CD4-positive, alpha-beta memory T cell (primary cell): ENCODE data around the gene LBHD1. TPM values are rescaled to one million over a fixed set of nuclear protein-coding genes. Genes with fewer than 3 reads are reported as not detected.

Experiments
- CTCF ChIA-PET: fragments of 350-600 bp; sonication (Branson Sonifier 250); formaldehyde crosslinking; loops from one replicate; lab custom pipeline; 2021; ENCODE audit warnings: inconsistent platforms; ENCODE audit not compliant: partially characterized antibody; lab: Charles Lee
- POLR2A ChIA-PET: fragments of 350-600 bp; sonication (Branson Sonifier 250); formaldehyde crosslinking; loops from one replicate; lab custom pipeline; 2021; ENCODE audit not compliant: partially characterized antibody; lab: Charles Lee
- DNase-seq, 5 donors: peaks; one replicate each; pipeline versions ENCODE4 v3.0.0 to v3.0.0-alpha.2; 2020 to 2022; ENCODE audit warnings: mixed read lengths in 1 of 5
- H3K27ac ChIP-seq: one replicate; pipeline ENCODE4 v1.7.0; 2013; ENCODE audit warnings: low read depth, low read length
- H3K27me3 ChIP-seq: 2 replicates; pipeline ENCODE4 v1.7.0; 2013; ENCODE audit warnings: mild to moderate bottlenecking, low read length, moderate library complexity; ENCODE audit not compliant: insufficient read depth
- H3K36me3 ChIP-seq: 2 replicates; pipeline ENCODE4 v1.7.0; 2013; ENCODE audit warnings: mild to moderate bottlenecking, low read length, moderate library complexity; ENCODE audit not compliant: insufficient read depth
- H3K4me1 ChIP-seq: 2 replicates; pipeline ENCODE4 v1.7.0; 2013; ENCODE audit warnings: mild to moderate bottlenecking, low read length, moderate library complexity; ENCODE audit not compliant: insufficient read depth
- H3K4me3 ChIP-seq, 2 donors: one replicate each; pipeline ENCODE4 v1.7.0; 2013; ENCODE audit warnings: low read length in 2 of 2, mild to moderate bottlenecking in 1 of 2
- H3K9me3 ChIP-seq, 2 donors: one replicate each; pipeline ENCODE4 v1.7.0; 2013; ENCODE audit warnings: low read length in 2 of 2, control low read depth in 1 of 2; ENCODE audit not compliant: control insufficient read depth in 1 of 2
- H3K27ac Mint-ChIP-seq, 7 donors: one replicate each; pipeline ENCODE4 v1.8.0; 2020 to 2021; ENCODE audit warnings: mixed read lengths in 7 of 7, mild to moderate bottlenecking in 6 of 7, inconsistent platforms in 3 of 7, moderate library complexity in 3 of 7
- H3K27me3 Mint-ChIP-seq, 2 donors: one replicate each; pipeline ENCODE4 v1.8.0; 2020 to 2021; ENCODE audit warnings: mixed read lengths in 2 of 2
- H3K36me3 Mint-ChIP-seq, 2 donors: one replicate each; pipeline ENCODE4 v1.8.0; 2020 to 2021; ENCODE audit warnings: mixed read lengths in 2 of 2, inconsistent platforms in 1 of 2, mild to moderate bottlenecking in 1 of 2
- H3K4me1 Mint-ChIP-seq, 4 donors: one replicate each; pipeline ENCODE4 v1.8.0; 2020 to 2021; ENCODE audit warnings: mixed read lengths in 4 of 4, mild to moderate bottlenecking in 1 of 4
- H3K4me3 Mint-ChIP-seq, 8 donors: one replicate each; pipeline ENCODE4 v1.8.0; 2020 to 2021; ENCODE audit warnings: mixed read lengths in 8 of 8, mild to moderate bottlenecking in 7 of 8, moderate library complexity in 6 of 8, inconsistent platforms in 3 of 8
- H3K9me3 Mint-ChIP-seq, 8 donors: one replicate each; pipeline ENCODE4 v1.8.0; 2020 to 2021; ENCODE audit warnings: mixed read lengths in 8 of 8, mild to moderate bottlenecking in 5 of 8, inconsistent platforms in 3 of 8, moderate library complexity in 1 of 8
- intact Hi-C: fragments of 100-400 bp; cut with micrococcal nuclease; formaldehyde crosslinking; loops from one replicate; pipeline ENCODE4 v1.15.1; 2023
- polyA plus RNA-seq, 2 donors: library from polyadenylated mRNA; unstranded; fragments of 300-500 nt; fragmentation: Illumina TruSeq; gene quantifications; one replicate each; pipeline ENCODE4 v1.2.3, GENCODE V29; 2021
- total RNA-seq, 2 experiments: library from RNA; stranded (reverse); gene quantifications; one replicate each; pipeline ENCODE4 v1.2.3, GENCODE V29; 2021

LBHD1 gene
- total and polyA plus RNA-seq, 4 experiments from 2014 or later, result 2.4 to 28.6 (median 14.7) TPM

DNA sequence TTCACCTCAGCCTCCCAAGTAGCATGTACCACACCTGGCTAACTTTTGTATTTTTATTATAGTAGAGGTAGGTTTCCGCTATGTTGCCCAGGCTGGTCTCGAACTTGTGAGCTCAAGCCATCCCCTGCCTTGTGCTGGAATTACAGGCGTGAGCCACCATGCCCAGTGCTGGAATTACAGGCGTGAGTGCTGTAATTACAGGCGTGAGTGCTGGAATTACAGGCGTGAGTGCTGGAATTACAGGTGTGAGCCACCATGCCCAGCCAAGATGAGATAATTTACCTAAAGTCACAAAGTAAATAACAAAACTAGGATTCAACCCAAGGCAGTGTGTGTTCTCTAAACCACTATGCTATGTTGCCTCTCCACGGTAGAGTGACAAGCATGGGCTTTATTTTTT lies 10.5 kb upstream of the LBHD1 start:
- Mint-ChIP-seq H3K4me1 (peaks cover 10 to 27% (median 19%) of the 10 kb centered on the region in 4 donors), H3K9me3 (no peaks in the 10 kb centered on the region), H3K4me3 (no peak overlapping the region), H3K27me3 (peaks cover 0 to 5% of the 10 kb centered on the region in 2 donors), H3K36me3 (peaks cover 6 to 13% of the 10 kb centered on the region in 2 donors), H3K27ac (no peak overlapping the region)
- H3K9me3 ChIP-seq, result no peaks in the 10 kb centered on the region
- intact Hi-C loops, result loop anchor here (5.0 kb wide), 1 partner anchor 340 kb away; no protein-coding TSS in a partner anchor
- no peak overlapping the region for H3K4me3 ChIP-seq
- no peaks in the 10 kb centered on the region for H3K27me3 ChIP-seq
- peaks cover 23% of the 10 kb centered on the region for H3K4me1 ChIP-seq
- CTCF ChIA-PET, result interaction anchor here (1.8 kb wide), 1 partner anchor 11 kb away, joined by 9 read pairs; no protein-coding TSS in a partner anchor
- peaks cover 3% of the 10 kb centered on the region for H3K36me3 ChIP-seq
- no peak overlapping the region for H3K27ac ChIP-seq
- POLR2A ChIA-PET, result interaction anchor here (1.2 kb wide), 1 partner anchor 91 kb away, joined by 5 read pairs; the partner anchor contains the start of gene TUT1
- DNase-seq, result no peak

DNA sequence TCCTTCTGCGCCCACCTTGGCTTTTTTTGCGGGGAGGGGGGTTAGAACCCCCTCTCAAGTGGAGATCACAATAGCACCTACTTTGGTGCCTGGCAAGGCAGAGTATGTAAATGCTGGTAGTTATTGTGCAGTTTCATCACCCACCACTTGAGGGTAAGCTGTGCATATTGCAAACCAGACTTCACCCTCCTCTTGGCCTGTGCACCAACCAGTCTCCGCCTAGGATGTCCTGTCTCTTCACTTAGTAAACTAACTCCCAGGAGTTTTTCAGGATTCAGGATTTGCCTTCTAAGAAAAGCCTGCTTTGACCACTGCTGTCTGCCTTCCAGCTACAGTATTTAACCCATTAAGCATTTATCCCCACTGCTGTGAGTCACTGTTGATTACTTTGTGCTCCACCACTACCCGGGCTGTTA lies 8.8 kb upstream of the LBHD1 start:
- Mint-ChIP-seq H3K9me3 (no peaks in the 10 kb centered on the region), H3K27me3 (no peaks in the 10 kb centered on the region), H3K27ac (peak overlapping the region; percentile 33 to 92 (median 76)), H3K36me3 (peaks cover 14 to 29% of the 10 kb centered on the region in 2 donors), H3K4me1 (peaks cover 14 to 41% (median 26%) of the 10 kb centered on the region in 4 donors), H3K4me3 (peak overlapping the region in 7 of 8 donors; percentile 57 to 79 (median 69))
- no peak overlapping the region for H3K4me3 ChIP-seq
- ChIA-PET POLR2A (interaction anchor here (0.8 to 19.7 kb wide), 16 partner anchors 9 to 256 kb away, joined by 3 to 494 read pairs (median 5); partner anchors contain the start of genes BSCL2, C11orf98, CSKMT and GANAB), CTCF (interaction anchor here (0.7 to 2.8 kb wide), 20 partner anchors 8 to 256 kb away, joined by 3 to 42 read pairs (median 4); partner anchors contain the start of genes C11orf98, CSKMT, LRRN4CL and TUT1)
- peaks cover 36% of the 10 kb centered on the region for H3K4me1 ChIP-seq
- H3K27me3 ChIP-seq, result no peaks in the 10 kb centered on the region
- no peak overlapping the region for H3K27ac ChIP-seq
- DNase-seq, result peak; percentile 40 to 57 (median 45)
- intact Hi-C loops, result loop anchor here (1.0 to 5.0 kb wide), 2 partner anchors 181 to 341 kb away; no protein-coding TSS in a partner anchor
- peaks cover 15% of the 10 kb centered on the region for H3K36me3 ChIP-seq
- H3K9me3 ChIP-seq, result no peaks in the 10 kb centered on the region

DNA sequence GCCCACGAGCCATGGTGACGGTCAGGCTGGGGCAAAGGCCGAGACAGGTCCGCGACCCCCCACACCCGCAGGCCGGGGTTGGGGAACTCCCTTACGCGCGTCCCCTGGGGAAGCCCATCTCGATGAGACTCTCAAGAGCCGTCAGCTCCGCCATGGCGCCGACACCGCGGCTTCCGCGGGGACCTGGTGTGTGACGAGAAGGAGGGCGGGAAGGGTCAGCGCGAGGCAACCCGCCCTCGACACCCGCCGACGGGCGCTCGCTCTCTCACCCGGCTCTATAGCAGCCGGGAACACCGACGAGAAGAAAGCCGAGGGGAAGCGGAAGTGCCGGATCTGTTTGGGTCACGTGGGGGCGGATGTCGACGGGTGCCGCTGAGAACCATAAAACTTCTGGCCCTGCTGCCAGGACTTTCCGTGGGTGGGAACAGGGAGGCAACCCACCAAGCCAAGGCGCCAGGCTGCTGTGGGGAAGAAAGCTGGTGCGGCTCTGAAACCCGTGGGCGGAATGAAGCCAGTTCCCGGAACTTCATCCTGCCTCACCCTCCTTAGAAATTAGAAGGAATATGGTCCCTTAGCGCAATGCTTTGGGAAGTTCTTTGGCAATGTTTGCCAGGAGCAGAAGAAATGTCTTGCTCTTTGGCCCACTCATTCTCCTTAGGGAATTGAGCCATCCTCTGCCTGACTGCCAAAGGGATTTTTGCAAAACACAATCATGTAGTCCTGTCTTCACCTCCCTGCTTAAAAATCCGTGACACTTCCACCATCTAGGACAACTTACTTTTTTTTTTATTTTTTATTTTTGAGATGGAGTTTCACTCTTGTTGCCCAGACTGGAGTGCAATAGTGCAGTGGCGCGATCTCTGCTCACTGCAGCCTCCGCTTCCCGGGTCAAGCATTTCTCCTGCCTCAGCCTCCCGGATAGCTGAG lies 7.0 kb upstream of the LBHD1 start, which contains the start of gene UBXN1:
TSS of gene UBXN1 (minus strand) at position 304 of the 927 bp plus-strand sequence. CDS start at position 154, 150 bp downstream.
- peaks cover 37% of the 10 kb centered on the region for H3K4me1 ChIP-seq
- peaks cover 15% of the 10 kb centered on the region for H3K36me3 ChIP-seq
- H3K27ac ChIP-seq, result peak within 1 kb of the TSS; percentile 98
- Mint-ChIP-seq H3K9me3 (no peaks in the 10 kb centered on the region), H3K36me3 (peaks cover 18 to 33% of the 10 kb centered on the region in 2 donors), H3K27me3 (no peaks in the 10 kb centered on the region), H3K4me1 (peaks cover 16 to 50% (median 31%) of the 10 kb centered on the region in 4 donors), H3K27ac (peak within 1 kb of the TSS; percentile 86 to 99 (median 95)), H3K4me3 (peak within 1 kb of the TSS; percentile 87 to 98 (median 92))
- ChIA-PET POLR2A (interaction anchor here (0.6 to 19.7 kb wide), 16 partner anchors 8 to 254 kb away, joined by 3 to 494 read pairs (median 8); partner anchors contain the start of genes B3GAT3, BSCL2, C11orf98 and CSKMT), CTCF (interaction anchor here (0.9 to 2.8 kb wide), 5 partner anchors 10 to 185 kb away, joined by 3 to 42 read pairs (median 5); partner anchors contain the start of genes C11orf98, CSKMT and LRRN4CL)
- no peaks in the 10 kb centered on the region for H3K9me3 ChIP-seq
- intact Hi-C loops, result loop anchor here (1.0 to 5.0 kb wide), 6 partner anchors 8 to 257 kb away; partner anchors contain the start of genes C11orf98, CSKMT, INTS5 and UQCC3
- peak within 1 kb of the TSS; percentile 58 to 95 for H3K4me3 ChIP-seq
- no peaks in the 10 kb centered on the region for H3K27me3 ChIP-seq
- DNase-seq, result peak; percentile 80 to 90 (median 82)

DNA sequence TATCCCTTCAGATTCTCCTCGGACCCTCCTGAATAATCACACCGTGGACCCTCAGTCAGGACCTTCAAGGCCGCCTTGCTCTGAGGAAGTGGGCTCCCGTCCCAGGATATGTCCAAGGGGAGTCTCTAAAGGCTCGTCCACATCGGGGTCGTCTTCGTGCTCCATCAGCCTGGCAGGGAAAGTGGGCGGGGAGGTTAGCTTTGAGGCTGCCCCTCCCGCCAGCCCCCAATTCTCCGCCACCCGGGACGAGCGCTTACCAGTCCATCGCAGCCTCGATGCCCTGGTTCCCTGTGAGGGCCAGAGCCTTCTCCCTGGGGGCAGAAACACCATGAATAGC lies 6.3 kb upstream of the LBHD1 start:
- no peaks in the 10 kb centered on the region for H3K27me3 ChIP-seq
- no peaks in the 10 kb centered on the region for H3K9me3 ChIP-seq
- H3K27ac Mint-ChIP-seq, result peak overlapping the region; percentile 86 to 99 (median 95)
- no peaks in the 10 kb centered on the region for H3K27me3 Mint-ChIP-seq
- H3K36me3 Mint-ChIP-seq, result peaks cover 18 to 36% of the 10 kb centered on the region in 2 donors
- peak overlapping the region; percentile 87 to 98 (median 92) for H3K4me3 Mint-ChIP-seq
- peak overlapping the region; percentile 58 to 95 for H3K4me3 ChIP-seq
- peaks cover 17 to 51% (median 34%) of the 10 kb centered on the region in 4 donors for H3K4me1 Mint-ChIP-seq
- H3K9me3 Mint-ChIP-seq, result no peaks in the 10 kb centered on the region
- intact Hi-C loops, result loop anchor here (2.0 to 5.0 kb wide), 4 partner anchors 14 to 256 kb away; partner anchors contain the start of genes C11orf98, CSKMT and INTS5
- ChIA-PET POLR2A (interaction anchor here (0.6 to 19.7 kb wide), 10 partner anchors 7 to 178 kb away, joined by 3 to 494 read pairs (median 8); partner anchors contain the start of genes BSCL2, C11orf98, CSKMT and GNG3), CTCF (no interaction called here)
- H3K36me3 ChIP-seq, result peaks cover 15% of the 10 kb centered on the region
- peak overlapping the region; percentile 98 for H3K27ac ChIP-seq
- H3K4me1 ChIP-seq, result peaks cover 43% of the 10 kb centered on the region
- DNase-seq, result no peak

DNA sequence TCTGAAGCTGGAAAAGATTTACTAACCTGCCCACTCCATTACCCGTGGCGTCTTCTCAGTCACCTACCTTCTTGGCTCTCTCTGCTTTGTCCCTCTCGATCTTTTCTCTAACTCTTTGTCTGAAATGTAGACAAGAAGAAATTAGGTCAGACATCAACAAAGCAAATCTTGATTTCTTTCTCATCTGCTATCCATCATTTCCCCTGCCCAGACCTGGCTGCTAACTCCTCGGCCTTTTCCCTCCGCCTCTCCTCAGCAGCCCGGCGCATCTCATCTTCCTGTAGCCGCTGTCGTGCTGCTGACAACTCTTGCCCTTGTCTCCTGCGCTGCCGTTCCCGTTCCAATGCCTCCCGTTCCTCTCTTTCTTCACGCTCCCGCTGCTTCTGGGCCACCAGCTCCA lies 5.6 kb upstream of the LBHD1 start:
- peak overlapping the region; percentile 17 to 95 for H3K4me3 ChIP-seq

DNA sequence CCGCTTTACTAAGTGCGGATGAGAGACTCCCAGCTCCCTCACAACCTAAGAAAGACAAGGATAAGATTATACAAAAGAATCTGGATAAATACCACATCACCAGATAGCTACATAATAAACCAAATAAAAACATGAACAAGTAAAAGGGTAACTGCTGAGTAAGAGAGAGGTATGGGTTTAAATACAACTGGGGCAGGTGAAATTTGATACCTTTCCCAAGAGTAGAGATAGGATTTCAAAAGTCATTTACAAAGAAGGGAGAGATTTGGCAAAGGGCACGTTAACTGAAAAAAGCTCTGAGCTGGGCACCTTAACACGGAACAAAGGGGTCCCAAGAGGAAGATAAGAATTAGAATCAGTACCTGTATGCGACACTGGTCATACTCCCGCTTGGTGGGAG lies 5.1 kb upstream of the LBHD1 start:
- POLR2A ChIA-PET, result interaction anchor here (0.7 to 19.7 kb wide), 12 partner anchors 11 to 179 kb away, joined by 3 to 494 read pairs (median 5); partner anchors contain the start of genes B3GAT3, C11orf98, CSKMT and GANAB
- Mint-ChIP-seq H3K27me3 (no peaks in the 10 kb centered on the region), H3K36me3 (peaks cover 18 to 41% of the 10 kb centered on the region in 2 donors), H3K27ac (peak overlapping the region; percentile 76 to 99 (median 91)), H3K4me1 (peaks cover 19 to 64% (median 42%) of the 10 kb centered on the region in 4 donors), H3K4me3 (peak overlapping the region; percentile 59 to 98 (median 91)), H3K9me3 (no peaks in the 10 kb centered on the region)
- Histone ChIP-seq H3K27me3 (no peaks in the 10 kb centered on the region), H3K9me3 (no peaks in the 10 kb centered on the region), H3K4me1 (peaks cover 56% of the 10 kb centered on the region), H3K27ac (peak overlapping the region; percentile 98), H3K4me3 (no peak overlapping the region), H3K36me3 (peaks cover 15% of the 10 kb centered on the region)
- intact Hi-C loops, result loop anchor here (5.0 kb wide), 1 partner anchor 255 kb away; no protein-coding TSS in a partner anchor
- no peak for DNase-seq
- CTCF ChIA-PET, result interaction anchor here (0.8 to 1.6 kb wide), 3 partner anchors 10 to 109 kb away, joined by 3 to 6 read pairs (median 3); partner anchors contain the start of genes C11orf98 and CSKMT

More for the DNA sequence above, 5.6 kb upstream of the LBHD1 start:
- Histone ChIP-seq H3K4me1 (peaks cover 50% of the 10 kb centered on the region), H3K27ac (peak overlapping the region; percentile 98), H3K9me3 (no peaks in the 10 kb centered on the region), H3K36me3 (peaks cover 15% of the 10 kb centered on the region), H3K27me3 (no peaks in the 10 kb centered on the region)
- peak overlapping the region; percentile 86 to 99 (median 95) for H3K27ac Mint-ChIP-seq
- H3K36me3 Mint-ChIP-seq, result peaks cover 18 to 39% of the 10 kb centered on the region in 2 donors
- H3K27me3 Mint-ChIP-seq, result no peaks in the 10 kb centered on the region
- peaks cover 18 to 58% (median 38%) of the 10 kb centered on the region in 4 donors for H3K4me1 Mint-ChIP-seq
- DNase-seq, result no peak
- ChIA-PET CTCF (interaction anchor here (1.4 to 1.6 kb wide), 2 partner anchors 10 to 13 kb away, joined by 3 to 6 read pairs; partner anchors contain the start of genes C11orf98 and CSKMT), POLR2A (interaction anchor here (1.3 to 19.7 kb wide), 10 partner anchors 11 to 179 kb away, joined by 3 to 494 read pairs (median 5); partner anchors contain the start of genes C11orf98, CSKMT, GANAB and MTA2)
- intact Hi-C loops, result loop anchor here (2.0 to 5.0 kb wide), 4 partner anchors 13 to 255 kb away; partner anchors contain the start of genes C11orf98, CSKMT and INTS5
- H3K4me3 Mint-ChIP-seq, result peak overlapping the region; percentile 87 to 98 (median 92)
- H3K9me3 Mint-ChIP-seq, result no peaks in the 10 kb centered on the region
